Endothelial cell (in vitro differentiated cells): ENCODE data around the gene TDO2. TPM values are rescaled to one million over a fixed set of nuclear protein-coding genes. Genes with fewer than 3 reads are reported as not detected.

Source experiments
- DNase-seq: peaks from one replicate; pipeline ENCODE4 v3.0.0; 2021; ENCODE audit warnings: low spot score
- H3K27ac Mint-ChIP-seq: one replicate; pipeline ENCODE4 v1.8.0; 2021; ENCODE audit warnings: mixed read lengths, inconsistent platforms; ENCODE audit not compliant: unreplicated experiment
- H3K27me3 Mint-ChIP-seq: one replicate; pipeline ENCODE4 v1.8.0; 2021; ENCODE audit warnings: mild to moderate bottlenecking, moderate library complexity, mixed read lengths, inconsistent platforms; ENCODE audit not compliant: unreplicated experiment
- H3K36me3 Mint-ChIP-seq: one replicate; pipeline ENCODE4 v1.8.0; 2021; ENCODE audit warnings: mild to moderate bottlenecking, low read depth, mixed read lengths, inconsistent platforms; ENCODE audit not compliant: unreplicated experiment
- H3K4me1 Mint-ChIP-seq: one replicate; pipeline ENCODE4 v1.8.0; 2021; ENCODE audit warnings: mild to moderate bottlenecking, mixed read lengths, inconsistent platforms; ENCODE audit not compliant: unreplicated experiment
- H3K4me3 Mint-ChIP-seq: one replicate; pipeline ENCODE4 v1.8.0; 2021; ENCODE audit warnings: mild to moderate bottlenecking, mixed read lengths, inconsistent platforms; ENCODE audit not compliant: unreplicated experiment
- H3K9me3 Mint-ChIP-seq: one replicate; pipeline ENCODE4 v1.8.0; 2021; ENCODE audit warnings: mixed read lengths, inconsistent platforms; ENCODE audit not compliant: unreplicated experiment
- CTCF ChIP-seq: fragments of 200-600 bp; sonication (generic); IDR thresholded peaks from one replicate; pipeline ENCODE4 v1.5.0; 2021; ENCODE audit warnings: antibody characterized with exemption; ENCODE audit not compliant: unreplicated experiment
- total RNA-seq: library from RNA; stranded (reverse); fragmentation: NEBNext Ultra II Directional; extraction: Animal tissue kit (Norgen Biotek cat#: 25700); gene quantifications from one replicate; pipeline ENCODE4 v1.2.1, GENCODE V29; 2021; ENCODE audit not compliant: unreplicated experiment

Gene TDO2
- total RNA-seq, 1 donor from 2014 or later = not detected

DNA sequence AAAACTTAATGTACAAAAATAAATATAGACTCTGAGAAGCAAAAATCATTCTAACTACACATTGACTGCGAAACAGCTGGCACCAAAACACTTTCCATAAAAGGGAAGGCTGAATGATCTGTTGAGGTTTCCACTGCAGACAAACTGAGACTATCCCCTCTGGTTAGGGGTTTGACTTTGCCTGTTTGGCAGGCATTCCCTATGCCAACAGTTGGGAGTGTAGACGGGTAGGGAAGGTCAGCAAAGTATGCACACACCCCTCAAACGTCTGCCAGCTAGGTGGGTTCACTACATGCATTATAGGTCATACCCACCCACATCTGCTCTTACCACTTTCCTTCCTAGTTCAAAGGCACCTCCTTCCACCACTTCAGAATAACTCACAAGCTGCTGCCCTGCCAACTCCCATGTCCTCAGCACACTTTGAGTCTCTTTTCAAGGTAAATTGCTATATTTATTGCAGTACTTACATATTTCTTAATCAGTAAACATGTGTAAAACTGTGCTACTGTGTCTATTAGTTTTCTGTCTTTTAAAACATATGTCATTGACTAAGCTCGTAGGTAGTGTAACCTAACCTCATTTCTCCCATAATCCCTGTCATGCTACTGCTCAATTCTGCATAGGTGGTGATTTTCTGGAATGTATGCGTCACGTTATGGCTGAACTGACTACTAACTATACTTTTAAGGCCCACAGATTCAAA, 37.7 kb downstream of the TDO2 start:
- no peaks in the 10 kb centered on the region for H3K27me3 Mint-ChIP-seq
- TF ChIP-seq CTCF = no peak
- no peaks in the 10 kb centered on the region for H3K36me3 Mint-ChIP-seq
- no peak overlapping the region for H3K4me3 Mint-ChIP-seq
- H3K27ac Mint-ChIP-seq = no peak overlapping the region
- no peaks in the 10 kb centered on the region for H3K4me1 Mint-ChIP-seq
- DNase-seq = no peak
- no peaks in the 10 kb centered on the region for H3K9me3 Mint-ChIP-seq

GRCh38 chr4:155941820-155942219, 38.3 kb downstream of the TDO2 start:
- Mint-ChIP-seq H3K4me3 (no peak overlapping the region), H3K4me1 (no peaks in the 10 kb centered on the region)

GRCh38 chr4:155943605-155944291, 40.3 kb downstream of the TDO2 start:
- no peaks in the 10 kb centered on the region for H3K4me1 Mint-ChIP-seq
- no peak for DNase-seq
- no peaks in the 10 kb centered on the region for H3K27me3 Mint-ChIP-seq
- no peaks in the 10 kb centered on the region for H3K9me3 Mint-ChIP-seq
- no peaks in the 10 kb centered on the region for H3K36me3 Mint-ChIP-seq
- H3K27ac Mint-ChIP-seq = no peak overlapping the region
- no peak overlapping the region for H3K4me3 Mint-ChIP-seq
- TF ChIP-seq CTCF = no peak

More at GRCh38 chr4:155941820-155942219, 38.3 kb downstream of the TDO2 start:
- no peak overlapping the region for H3K27ac Mint-ChIP-seq
- no peaks in the 10 kb centered on the region for H3K36me3 Mint-ChIP-seq
- no peaks in the 10 kb centered on the region for H3K9me3 Mint-ChIP-seq
- TF ChIP-seq CTCF = no peak
- H3K27me3 Mint-ChIP-seq = no peaks in the 10 kb centered on the region
- DNase-seq = no peak

DNA sequence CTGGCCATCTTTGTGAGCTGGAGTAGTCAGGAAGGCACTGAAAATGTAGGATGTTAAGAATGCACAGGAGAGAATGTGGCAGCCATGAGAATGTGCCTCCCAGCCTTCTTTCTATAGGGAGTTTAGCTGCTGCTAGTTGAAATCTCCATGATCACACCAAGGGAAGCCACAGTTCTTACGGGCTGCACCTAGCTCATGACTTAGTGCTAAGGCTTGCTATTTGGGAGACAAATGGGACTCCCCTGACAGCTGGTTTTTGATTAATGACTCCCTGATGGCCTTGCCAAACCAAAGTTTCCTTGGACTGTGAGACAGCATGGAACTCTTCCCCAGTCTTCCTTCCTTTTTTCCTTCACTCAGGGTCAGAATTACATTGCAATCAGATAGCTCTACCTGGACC, 41.0 kb downstream of the TDO2 start:
- no peaks in the 10 kb centered on the region for H3K36me3 Mint-ChIP-seq
- H3K4me1 Mint-ChIP-seq = no peaks in the 10 kb centered on the region
- no peak overlapping the region for H3K4me3 Mint-ChIP-seq
- TF ChIP-seq CTCF = no peak
- no peaks in the 10 kb centered on the region for H3K27me3 Mint-ChIP-seq
- H3K27ac Mint-ChIP-seq = no peak overlapping the region
- no peak for DNase-seq
- no peaks in the 10 kb centered on the region for H3K9me3 Mint-ChIP-seq

- DNase-seq = no peak
- Mint-ChIP-seq H3K36me3 (no peaks in the 10 kb centered on the region), H3K4me3 (no peak overlapping the region), H3K27ac (no peak overlapping the region), H3K9me3 (no peaks in the 10 kb centered on the region), H3K4me1 (no peaks in the 10 kb centered on the region), H3K27me3 (no peaks in the 10 kb centered on the region)
- TF ChIP-seq CTCF = no peak
Observed at GRCh38 chr4:155946486-155946885, 43.0 kb downstream of the TDO2 start.
